T47D (cell line): ENCODE results near the gene ZNF740.

Experiments used
- DNase-seq, 2 experiments: peaks; one replicate each; pipeline versions ENCODE4 v3.0.0 to v3.0.0-alpha.2; 2011 to 2012; ENCODE audit warnings: low read depth in 1 of 2, low spot score in 1 of 2
- JUND ChIP-seq: IDR thresholded peaks from 2 replicates; pipeline ENCODE4 v1.6.1; 2012; ENCODE audit warnings: low read depth
- in situ Hi-C: cut with HindIII; loops from 2 replicates; pipeline ENCODE4 v1.10.0; 2016; ENCODE audit warnings: low sequenced_read_pairs, low pct_unique_long_range_greater_than_20kb

Gene ZNF740

GRCh38 chr12:53214687-53215455 is 34.3 kb downstream of the ZNF740 start:
- in situ Hi-C loops, result no loop called here
- DNase-seq, result no peak
- no peak for TF ChIP-seq JUND

GRCh38 chr12:53215497-53215896 is 35.0 kb downstream of the ZNF740 start:
- in situ Hi-C loops, result no loop called here
- no peak for TF ChIP-seq JUND
- DNase-seq, result no peak

GRCh38 chr12:53217051-53217930 is 36.8 kb downstream of the ZNF740 start:
- in situ Hi-C loops, result no loop called here
- no peak for DNase-seq
- TF ChIP-seq JUND, result no peak

- no peak for TF ChIP-seq JUND
- DNase-seq, result no peak
- in situ Hi-C loops, result no loop called here
Measured at GRCh38 chr12:53217931-53218307, 37.4 kb downstream of the ZNF740 start.

GRCh38 chr12:53218551-53219291 is 38.2 kb downstream of the ZNF740 start:
- DNase-seq, result no peak
- no peak for TF ChIP-seq JUND
- in situ Hi-C loops, result no loop called here

GRCh38 chr12:53219292-53219955 is 38.9 kb downstream of the ZNF740 start:
- TF ChIP-seq JUND, result no peak
- peak in 1 of 2 experiments; percentile 61 for DNase-seq
- in situ Hi-C loops, result no loop called here

GRCh38 chr12:53219956-53220693 is 39.6 kb downstream of the ZNF740 start:
- TF ChIP-seq JUND, result no peak
- DNase-seq, result peak; percentile 71 to 77
- in situ Hi-C loops, result no loop called here

GRCh38 chr12:53220694-53221202 is 40.2 kb downstream of the ZNF740 start:
- peak; percentile 98 to 99 for DNase-seq
- in situ Hi-C loops, result no loop called here

GRCh38 chr12:53221203-53222080 is 40.9 kb downstream of the ZNF740 start:
- in situ Hi-C loops, result no loop called here
- TF ChIP-seq JUND, result no peak
- DNase-seq, result peak; percentile 84 to 87

More at GRCh38 chr12:53220694-53221202, 40.2 kb downstream of the ZNF740 start:
- no peak for TF ChIP-seq JUND

GRCh38 chr12:53222170-53222721 is 41.7 kb downstream of the ZNF740 start:
- in situ Hi-C loops, result no loop called here
- no peak for DNase-seq
- no peak for TF ChIP-seq JUND
